Naive thymus-derived CD4-positive, alpha-beta T cell (primary cell): Measurements from ENCODE around the gene C1orf232. TPM values are rescaled to one million over a fixed set of nuclear protein-coding genes. Genes with fewer than 3 reads are reported as not detected.

ENCODE experiments used
- ATAC-seq: fragments of 150-1000 bp; cut with Tn5 transposase; 2 replicates; pipeline ENCODE4 v1.10.0; 2021; ENCODE audit warnings: mild to moderate bottlenecking, moderate library complexity
- CTCF ChIA-PET: fragments of 350-600 bp; sonication (Branson Sonifier 250); formaldehyde crosslinking; loops from one replicate; lab custom pipeline; 2021; ENCODE audit warnings: antibody characterized with exemption; lab: Charles Lee
- POLR2A ChIA-PET: fragments of 350-600 bp; sonication (Branson Sonifier 250); formaldehyde crosslinking; loops from one replicate; lab custom pipeline; 2021; ENCODE audit warnings: antibody characterized with exemption, inconsistent platforms; lab: Charles Lee
- DNase-seq, 9 donors: peaks; one replicate each; pipeline versions ENCODE4 v3.0.0 to v3.0.0-alpha.2; 2020 to 2022; ENCODE audit warnings: mixed read lengths in 1 of 9
- H3K27ac ChIP-seq: one replicate; pipeline ENCODE4 v1.7.0; 2013; ENCODE audit warnings: mild to moderate bottlenecking, low read depth, low read length, moderate library complexity
- H3K27me3 ChIP-seq, 2 donors: one replicate each; pipeline ENCODE4 v1.7.0; 2013; ENCODE audit warnings: low read length in 2 of 2, mild to moderate bottlenecking in 2 of 2, moderate library complexity in 2 of 2; ENCODE audit not compliant: control insufficient read depth in 2 of 2, insufficient read depth in 2 of 2
- H3K36me3 ChIP-seq, 3 experiments: 1 replicate in 2 of 3; 2 replicates in 1 of 3; pipeline ENCODE4 v1.7.0; 2013; ENCODE audit warnings: low read length in 3 of 3, mild to moderate bottlenecking in 3 of 3, moderate library complexity in 1 of 3; ENCODE audit not compliant: insufficient read depth in 3 of 3, control insufficient read depth in 2 of 3
- H3K4me1 ChIP-seq, 2 donors: one replicate each; pipeline ENCODE4 v1.7.0; 2013; ENCODE audit warnings: low read length in 2 of 2, mild to moderate bottlenecking in 2 of 2, moderate library complexity in 1 of 2; ENCODE audit not compliant: control insufficient read depth in 2 of 2, insufficient read depth in 2 of 2
- H3K4me3 ChIP-seq: 2 replicates; pipeline ENCODE4 v1.7.0; 2013; ENCODE audit warnings: mild to moderate bottlenecking, low read length
- H3K9me3 ChIP-seq, 3 experiments: 1 replicate in 2 of 3; 2 replicates in 1 of 3; pipeline ENCODE4 v1.7.0; 2013; ENCODE audit warnings: low read length in 3 of 3; ENCODE audit not compliant: control insufficient read depth in 2 of 3
- H3K27ac Mint-ChIP-seq, 9 donors: one replicate each; pipeline ENCODE4 v1.8.0; 2020 to 2022; ENCODE audit warnings: mixed read lengths in 9 of 9, mild to moderate bottlenecking in 8 of 9, moderate library complexity in 5 of 9, inconsistent platforms in 2 of 9
- H3K27me3 Mint-ChIP-seq, 5 donors: one replicate each; pipeline ENCODE4 v1.8.0; 2021 to 2022; ENCODE audit warnings: mixed read lengths in 5 of 5, mild to moderate bottlenecking in 1 of 5
- H3K36me3 Mint-ChIP-seq, 5 donors: one replicate each; pipeline ENCODE4 v1.8.0; 2020 to 2022; ENCODE audit warnings: mixed read lengths in 5 of 5, mild to moderate bottlenecking in 3 of 5, inconsistent platforms in 1 of 5
- H3K4me1 Mint-ChIP-seq, 7 donors: one replicate each; pipeline ENCODE4 v1.8.0; 2020 to 2022; ENCODE audit warnings: mixed read lengths in 7 of 7, mild to moderate bottlenecking in 3 of 7, inconsistent platforms in 1 of 7
- H3K4me3 Mint-ChIP-seq, 10 donors: one replicate each; pipeline ENCODE4 v1.8.0; 2020 to 2022; ENCODE audit warnings: mild to moderate bottlenecking in 10 of 10, mixed read lengths in 10 of 10, moderate library complexity in 6 of 10, inconsistent platforms in 2 of 10
- H3K9me3 Mint-ChIP-seq, 11 donors: one replicate each; pipeline ENCODE4 v1.8.0; 2020 to 2022; ENCODE audit warnings: mixed read lengths in 11 of 11, mild to moderate bottlenecking in 4 of 11, inconsistent platforms in 1 of 11, moderate library complexity in 1 of 11
- intact Hi-C, 2 donors: fragments of 100-400 bp; cut with micrococcal nuclease; formaldehyde crosslinking; loops; one replicate each; pipeline ENCODE4 v1.15.1; 2023
- polyA plus RNA-seq, 2 donors: library from polyadenylated mRNA; unstranded; fragments of 300-500 nt; fragmentation: Illumina TruSeq; gene quantifications; one replicate each; pipeline ENCODE4 v1.2.3, GENCODE V29; 2021
- total RNA-seq, 6 experiments: library from RNA in 5 of 6; stranded (reverse) in 5 of 6; gene quantifications; 1 replicate in 5 of 6; 2 replicates in 1 of 6; pipeline ENCODE4 v1.2.3 and lab custom pipeline; 2021 to 2026

Gene C1orf232
- total and polyA plus RNA-seq, 7 experiments from 2014 or later, result not detected

DNA sequence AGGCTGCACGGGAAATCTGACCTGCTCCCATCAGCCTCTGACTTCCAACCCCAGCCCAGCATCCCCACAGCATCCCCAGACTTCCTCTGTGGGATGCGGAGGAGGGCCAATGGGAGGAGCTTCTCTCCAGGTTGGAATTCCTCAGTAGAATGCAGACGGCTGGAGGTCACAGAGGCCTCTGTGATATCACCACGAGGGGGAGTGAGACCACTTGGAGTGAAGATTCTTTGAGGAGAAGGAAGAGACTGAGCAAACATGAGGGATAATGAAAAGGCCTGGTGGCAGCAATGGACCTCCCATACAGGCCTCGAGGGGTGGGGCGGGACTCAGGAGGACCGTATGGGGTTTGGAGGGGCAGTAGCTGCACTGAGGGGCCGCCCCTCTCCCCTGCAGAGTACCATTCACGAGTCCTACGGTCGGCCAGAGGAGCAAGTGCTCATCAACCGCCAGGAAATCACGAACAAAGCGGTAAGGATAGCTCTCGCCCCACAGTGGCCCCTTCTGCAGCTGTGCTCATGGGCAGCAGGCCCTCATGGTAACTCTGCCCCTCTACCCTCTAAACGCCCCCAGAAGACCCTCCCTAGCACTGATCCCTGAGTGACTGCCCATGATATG is 21.7 kb upstream of the C1orf232 start, which contains the start of gene CATSPER4:
TSS of gene CATSPER4 (plus strand) at position 230 of the 615 bp plus-strand sequence. CDS start at position 256, 26 bp downstream.
- Mint-ChIP-seq H3K4me3 (peak within 1 kb of the TSS in 3 of 10 donors; percentile 4 to 77 (median 65)), H3K4me1 (peaks cover 8 to 37% (median 23%) of the 10 kb centered on the region in 7 donors), H3K27ac (peak within 1 kb of the TSS in 6 of 9 donors; percentile 11 to 78 (median 60)), H3K36me3 (peaks cover 0 to 2% (median 0%) of the 10 kb centered on the region in 5 donors), H3K9me3 (peaks cover 0 to 2% (median 0%) of the 10 kb centered on the region in 11 donors), H3K27me3 (peaks cover 0 to 4% (median 0%) of the 10 kb centered on the region in 5 donors)
- Histone ChIP-seq H3K36me3 (no peaks in the 10 kb centered on the region), H3K4me3 (no peak within 1 kb of the TSS), H3K9me3 (no peaks in the 10 kb centered on the region), H3K27me3 (no peaks in the 10 kb centered on the region), H3K27ac (no peak within 1 kb of the TSS), H3K4me1 (peaks cover 0 to 8% of the 10 kb centered on the region in 2 donors)
- ChIA-PET POLR2A (no interaction called here), CTCF (interaction anchor here (1.0 to 1.7 kb wide), 2 partner anchors 43 to 45 kb away, joined by 3 to 9 read pairs; partner anchors contain the start of gene CEP85)
- intact Hi-C loops, result loop anchor here (1.0 to 5.0 kb wide), 2 partner anchors 42 to 44 kb away; partner anchors contain the start of gene CEP85 (in 2 of the 2)
- peak in 3 of 9 donors; percentile 19 to 27 (median 20) for DNase-seq
- ATAC-seq, result no peak

DNA sequence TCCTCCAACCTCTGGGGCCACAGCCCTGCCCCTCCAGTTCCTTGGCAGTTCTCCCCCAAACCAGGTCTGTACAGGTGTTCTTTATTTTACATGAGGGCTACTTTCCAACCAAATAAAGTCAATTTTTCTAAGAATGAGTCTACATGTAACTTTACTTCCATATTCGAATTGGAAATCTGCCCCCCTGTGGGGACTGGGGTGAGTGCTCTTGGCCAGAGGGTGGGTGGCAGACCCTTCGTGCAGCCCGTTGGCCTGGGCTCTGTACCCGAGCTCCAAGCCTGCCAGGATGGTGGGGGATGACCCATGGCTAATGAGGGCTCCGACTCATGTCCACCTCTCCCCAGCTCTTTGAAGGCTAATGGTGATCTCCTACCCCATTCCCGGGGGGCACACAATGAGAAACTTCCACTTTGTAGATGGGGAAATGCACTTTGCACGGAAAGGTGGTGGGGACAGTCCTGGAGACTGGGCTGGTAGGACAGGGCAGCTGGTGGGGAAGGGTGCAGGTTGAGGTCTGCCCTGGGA is 21.1 kb upstream of the C1orf232 start:
- Histone ChIP-seq H3K9me3 (no peaks in the 10 kb centered on the region), H3K36me3 (no peaks in the 10 kb centered on the region), H3K4me1 (peaks cover 0 to 8% of the 10 kb centered on the region in 2 donors), H3K27me3 (no peaks in the 10 kb centered on the region), H3K4me3 (no peak overlapping the region), H3K27ac (no peak overlapping the region)
- no peak for DNase-seq
- H3K4me3 Mint-ChIP-seq, result no peak overlapping the region
- peaks cover 0 to 2% (median 0%) of the 10 kb centered on the region in 11 donors for H3K9me3 Mint-ChIP-seq
- no peak for ATAC-seq
- H3K27ac Mint-ChIP-seq, result peak overlapping the region in 2 of 9 donors; percentile 38 to 78
- peaks cover 0 to 2% (median 0%) of the 10 kb centered on the region in 5 donors for H3K36me3 Mint-ChIP-seq
- H3K27me3 Mint-ChIP-seq, result peaks cover 0 to 2% (median 0%) of the 10 kb centered on the region in 5 donors
- ChIA-PET POLR2A (no interaction called here), CTCF (interaction anchor here (0.6 to 1.7 kb wide), 4 partner anchors 20 to 56 kb away, joined by 3 to 9 read pairs (median 4); partner anchors contain the start of genes CEP85 and ZNF593)
- peaks cover 6 to 37% (median 23%) of the 10 kb centered on the region in 7 donors for H3K4me1 Mint-ChIP-seq
- intact Hi-C loops, result loop anchor here (1.0 to 5.0 kb wide), 2 partner anchors 42 to 44 kb away; partner anchors contain the start of gene CEP85 (in 2 of the 2)

GRCh38 chr1:26189331-26189730 is 20.6 kb upstream of the C1orf232 start:
- Histone ChIP-seq H3K36me3 (no peaks in the 10 kb centered on the region), H3K27me3 (no peaks in the 10 kb centered on the region), H3K4me1 (peaks cover 0 to 8% of the 10 kb centered on the region in 2 donors), H3K4me3 (no peak overlapping the region), H3K27ac (no peak overlapping the region), H3K9me3 (no peaks in the 10 kb centered on the region)
- H3K36me3 Mint-ChIP-seq, result peaks cover 0 to 2% (median 0%) of the 10 kb centered on the region in 5 donors
- H3K27ac Mint-ChIP-seq, result peak overlapping the region in 2 of 9 donors; percentile 38 to 78
- ATAC-seq (no peak), DNase-seq (no peak)
- intact Hi-C loops, result no loop called here
- peaks cover 0 to 2% (median 0%) of the 10 kb centered on the region in 5 donors for H3K27me3 Mint-ChIP-seq
- POLR2A ChIA-PET, result no interaction called here
- CTCF ChIA-PET, result interaction anchor here (0.6 to 1.7 kb wide), 4 partner anchors 19 to 56 kb away, joined by 3 to 9 read pairs (median 4); partner anchors contain the start of genes CEP85 and ZNF593
- H3K9me3 Mint-ChIP-seq, result peaks cover 0 to 2% (median 0%) of the 10 kb centered on the region in 11 donors
- H3K4me3 Mint-ChIP-seq, result no peak overlapping the region
- H3K4me1 Mint-ChIP-seq, result peaks cover 6 to 34% (median 23%) of the 10 kb centered on the region in 7 donors

DNA sequence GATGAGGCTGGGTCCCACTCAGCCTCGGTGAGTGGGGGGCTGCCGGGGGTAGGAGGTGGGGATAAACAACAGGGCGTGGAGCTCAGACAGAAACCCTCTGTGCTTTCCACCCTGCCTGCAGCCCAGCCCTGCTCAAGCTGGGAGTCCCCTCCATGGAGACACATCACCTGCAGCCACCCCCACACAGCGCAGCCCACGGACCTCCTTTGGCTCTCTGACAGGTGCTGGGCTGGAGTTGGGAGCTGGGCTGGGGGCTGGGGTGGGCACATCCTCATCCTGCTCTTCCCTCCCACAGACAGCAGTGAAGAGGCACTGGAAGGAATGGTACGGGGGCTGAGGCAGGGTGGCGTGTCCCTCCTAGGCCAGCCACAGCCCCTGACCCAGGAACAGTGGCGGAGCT is 19.7 kb upstream of the C1orf232 start:
- no peak overlapping the region for H3K27ac Mint-ChIP-seq
- no peaks in the 10 kb centered on the region for H3K36me3 ChIP-seq
- ATAC-seq, result no peak
- peaks cover 0 to 8% of the 10 kb centered on the region in 2 donors for H3K4me1 ChIP-seq
- H3K9me3 ChIP-seq, result no peaks in the 10 kb centered on the region
- no peak for DNase-seq
- no peak overlapping the region for H3K4me3 ChIP-seq
- peaks cover 0 to 2% (median 0%) of the 10 kb centered on the region in 11 donors for H3K9me3 Mint-ChIP-seq
- H3K4me1 Mint-ChIP-seq, result peaks cover 6 to 28% (median 18%) of the 10 kb centered on the region in 7 donors
- ChIA-PET POLR2A (no interaction called here), CTCF (interaction anchor here (1.4 kb wide), 1 partner anchor 18 kb away, joined by 4 read pairs; the partner anchor contains the start of gene ZNF593)
- H3K27me3 ChIP-seq, result no peaks in the 10 kb centered on the region
- intact Hi-C loops, result no loop called here
- H3K4me3 Mint-ChIP-seq, result no peak overlapping the region
- peaks cover 0 to 2% (median 0%) of the 10 kb centered on the region in 5 donors for H3K36me3 Mint-ChIP-seq
- H3K27ac ChIP-seq, result no peak overlapping the region
- peaks cover 0 to 2% (median 0%) of the 10 kb centered on the region in 5 donors for H3K27me3 Mint-ChIP-seq

GRCh38 chr1:26187882-26188281 is 19.1 kb upstream of the C1orf232 start:
- Mint-ChIP-seq H3K9me3 (peaks cover 0 to 2% (median 0%) of the 10 kb centered on the region in 11 donors), H3K36me3 (peaks cover 0 to 2% (median 0%) of the 10 kb centered on the region in 5 donors), H3K4me1 (peaks cover 6 to 22% (median 18%) of the 10 kb centered on the region in 7 donors), H3K27ac (no peak overlapping the region), H3K27me3 (peaks cover 0 to 2% (median 0%) of the 10 kb centered on the region in 5 donors), H3K4me3 (no peak overlapping the region)
- Histone ChIP-seq H3K36me3 (no peaks in the 10 kb centered on the region), H3K27ac (no peak overlapping the region), H3K27me3 (no peaks in the 10 kb centered on the region), H3K9me3 (no peaks in the 10 kb centered on the region), H3K4me1 (peaks cover 0 to 8% of the 10 kb centered on the region in 2 donors), H3K4me3 (no peak overlapping the region)
- DNase-seq (no peak), ATAC-seq (no peak)
- CTCF ChIA-PET, result interaction anchor here (0.6 to 1.1 kb wide), 3 partner anchors 14 to 336 kb away, joined by 3 to 6 read pairs (median 5); no protein-coding TSS in a partner anchor
- intact Hi-C loops, result no loop called here
- POLR2A ChIA-PET, result no interaction called here

GRCh38 chr1:26184883-26185282 is 16.1 kb upstream of the C1orf232 start:
- Mint-ChIP-seq H3K4me3 (no peak overlapping the region), H3K27ac (no peak overlapping the region), H3K4me1 (peaks cover 0 to 4% (median 0%) of the 10 kb centered on the region in 7 donors), H3K9me3 (peaks cover 0 to 2% (median 0%) of the 10 kb centered on the region in 11 donors), H3K27me3 (no peaks in the 10 kb centered on the region), H3K36me3 (no peaks in the 10 kb centered on the region)
- H3K27ac ChIP-seq, result no peak overlapping the region
- ChIA-PET CTCF (no interaction called here), POLR2A (interaction anchor here (0.6 kb wide), 1 partner anchor 17 kb away, joined by 3 read pairs; no protein-coding TSS in a partner anchor)
- intact Hi-C loops, result no loop called here
- no peak for DNase-seq
- H3K4me1 ChIP-seq, result no peaks in the 10 kb centered on the region
- H3K27me3 ChIP-seq, result no peaks in the 10 kb centered on the region
- H3K9me3 ChIP-seq, result no peaks in the 10 kb centered on the region
- no peak for ATAC-seq
- no peak overlapping the region for H3K4me3 ChIP-seq
- H3K36me3 ChIP-seq, result no peaks in the 10 kb centered on the region
